Measurements from ENCODE around the gene LRRC32. TPM values are rescaled to one million over a fixed set of nuclear protein-coding genes. Genes with fewer than 3 reads are reported as not detected.

LRRC32 gene
- total RNA-seq, 2 experiments from 2014 or later, result 5.5 to 25.3 TPM

DNA sequence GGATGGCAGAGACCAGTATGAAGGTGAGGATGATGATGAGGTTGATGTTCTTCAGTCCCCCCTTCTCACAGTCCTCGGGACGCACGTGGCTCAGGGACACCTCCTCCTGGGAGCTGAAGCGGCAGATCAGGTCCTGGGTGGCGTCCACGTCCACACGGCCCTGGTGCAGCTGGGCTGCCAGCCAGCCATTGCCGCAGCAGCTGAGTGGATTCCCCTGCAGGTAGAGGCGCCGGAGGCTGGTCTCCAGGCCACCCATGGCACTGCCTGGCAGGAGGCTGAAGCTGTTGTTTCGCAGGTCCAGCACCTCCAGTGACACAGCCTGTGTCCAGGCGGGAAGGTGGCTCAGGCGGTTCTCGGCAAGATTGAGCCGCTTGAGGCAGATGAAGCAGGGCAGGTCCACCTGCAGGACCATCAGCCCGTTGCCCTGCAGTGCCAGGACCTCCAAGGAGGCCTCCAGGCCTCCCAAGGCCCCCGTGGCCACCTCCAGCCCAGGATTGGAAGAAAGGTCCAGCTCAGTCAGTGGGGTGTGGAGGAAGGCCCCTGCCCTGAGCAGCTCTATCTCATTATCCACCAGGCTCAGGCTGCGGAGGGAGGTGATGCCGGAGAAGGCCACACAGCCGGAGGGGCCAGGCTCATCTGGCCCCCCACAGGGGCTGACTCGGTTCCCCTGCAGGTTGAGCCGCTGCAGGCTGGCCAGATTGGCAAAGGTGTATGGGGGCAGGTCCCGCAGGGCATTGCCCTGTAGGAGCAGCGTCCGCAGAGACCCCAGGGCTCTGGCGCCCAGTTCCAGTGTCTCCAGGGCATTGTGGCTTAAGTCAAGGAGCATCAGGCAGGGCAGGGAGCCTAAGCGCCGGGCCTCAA is 10.6 kb downstream of the LRRC32 start:
- Histone ChIP-seq H3K4me3 (ENCODE audit: low read depth, low read length, poor library complexity, severe bottlenecking) (no peak overlapping the region), H3K9me2 (ENCODE audit: insufficient read depth, low read length) (no peaks in the 10 kb centered on the region), H3K79me2 (ENCODE audit: insufficient read depth, low read depth, low read length) (no peaks in the 10 kb centered on the region), H3K9me3 (ENCODE audit: low read length) (no peaks in the 10 kb centered on the region), H4K20me1 (ENCODE audit: insufficient read depth, low read length) (no peaks in the 10 kb centered on the region), H3K4me2 (ENCODE audit: low read length) (no peak overlapping the region), H2AFZ (ENCODE audit: low read length) (no peak overlapping the region), H3K36me3 (ENCODE audit: insufficient read depth, low read length) (peaks cover 63% of the 10 kb centered on the region), H3K4me1 (ENCODE audit: insufficient read depth, low read length, poor library complexity, severe bottlenecking) (peaks cover 26% of the 10 kb centered on the region), H3K27ac (ENCODE audit: low read depth, low read length, poor library complexity, severe bottlenecking) (no peak overlapping the region)
- BruUV-seq (replicated peaks), result no TSS peak
- no peak for TF ChIP-seq EZH2phosphoT487 (IDR thresholded peaks at IDR 0.05; ENCODE audit: borderline replicate concordance, low read depth, low read length)
- TF ChIP-seq, protein P1, sequence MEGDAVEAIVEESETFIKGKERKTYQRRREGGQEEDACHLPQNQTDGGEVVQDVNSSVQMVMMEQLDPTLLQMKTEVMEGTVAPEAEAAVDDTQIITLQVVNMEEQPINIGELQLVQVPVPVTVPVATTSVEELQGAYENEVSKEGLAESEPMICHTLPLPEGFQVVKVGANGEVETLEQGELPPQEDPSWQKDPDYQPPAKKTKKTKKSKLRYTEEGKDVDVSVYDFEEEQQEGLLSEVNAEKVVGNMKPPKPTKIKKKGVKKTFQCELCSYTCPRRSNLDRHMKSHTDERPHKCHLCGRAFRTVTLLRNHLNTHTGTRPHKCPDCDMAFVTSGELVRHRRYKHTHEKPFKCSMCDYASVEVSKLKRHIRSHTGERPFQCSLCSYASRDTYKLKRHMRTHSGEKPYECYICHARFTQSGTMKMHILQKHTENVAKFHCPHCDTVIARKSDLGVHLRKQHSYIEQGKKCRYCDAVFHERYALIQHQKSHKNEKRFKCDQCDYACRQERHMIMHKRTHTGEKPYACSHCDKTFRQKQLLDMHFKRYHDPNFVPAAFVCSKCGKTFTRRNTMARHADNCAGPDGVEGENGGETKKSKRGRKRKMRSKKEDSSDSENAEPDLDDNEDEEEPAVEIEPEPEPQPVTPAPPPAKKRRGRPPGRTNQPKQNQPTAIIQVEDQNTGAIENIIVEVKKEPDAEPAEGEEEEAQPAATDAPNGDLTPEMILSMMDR (conservative IDR thresholded peaks at IDR 0.05; ENCODE audit: low read length), result no peak
- ChIA-PET POLR2A (no interaction called here), CTCF (ENCODE audit: unreplicated experiment) (interaction anchor here (0.6 kb wide), 1 partner anchor 15 kb away, joined by 3 read pairs; no protein-coding TSS in a partner anchor)
- intact Hi-C loops (cut with micrococcal nuclease; ENCODE audit: unreplicated experiment), result no loop called here
- no peak for DNase-seq (ENCODE audit: low spot score)

DNA sequence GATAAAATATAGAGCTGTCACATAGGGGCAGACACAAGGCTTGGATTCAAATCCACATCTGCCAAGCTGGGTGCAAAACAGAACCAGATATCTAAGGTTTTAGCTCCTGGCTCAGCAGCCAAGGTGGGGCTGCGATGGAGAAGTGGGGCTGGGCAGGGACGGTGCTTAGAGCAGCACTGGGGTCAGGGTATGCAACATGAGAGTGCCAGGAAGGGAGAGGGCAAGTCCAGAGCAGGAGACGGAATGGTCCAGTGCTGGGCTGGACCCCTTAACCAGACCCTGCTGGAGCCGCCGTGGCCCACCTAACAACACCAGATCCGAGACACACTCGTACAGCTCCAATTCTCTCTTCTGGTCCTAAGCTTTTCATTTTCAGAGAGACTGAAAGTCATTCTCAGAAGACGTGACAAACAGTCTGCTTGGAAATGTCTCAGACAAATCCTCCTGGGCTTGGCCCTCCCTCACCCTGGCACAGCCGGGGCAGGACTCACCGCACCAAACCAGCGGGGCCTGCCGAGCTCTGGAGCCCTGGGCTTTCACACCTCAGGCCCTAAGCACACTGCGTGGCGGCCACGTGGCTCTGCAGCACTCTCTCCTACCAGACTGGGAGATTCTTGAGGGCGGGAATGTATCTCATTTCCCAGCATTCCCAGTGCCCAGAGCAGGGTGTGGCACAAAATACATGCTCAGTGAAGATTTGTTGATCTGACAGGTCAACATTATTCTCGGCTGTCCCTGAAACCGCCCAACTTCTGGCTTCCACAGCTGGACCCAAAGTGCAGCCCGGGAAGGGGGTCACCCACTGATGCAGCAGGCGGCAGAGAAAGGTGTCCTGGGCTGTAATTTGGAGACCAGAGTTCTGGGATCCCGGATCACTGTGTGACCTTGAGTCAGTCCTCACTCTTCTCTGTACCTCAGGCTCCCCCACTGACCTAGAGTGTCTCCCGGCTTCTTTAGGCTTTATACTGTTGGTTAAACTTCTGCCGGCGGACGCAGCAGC is 11.6 kb downstream of the LRRC32 start:
- Histone ChIP-seq H3K9me3 (ENCODE audit: low read length) (no peaks in the 10 kb centered on the region), H3K79me2 (ENCODE audit: insufficient read depth, low read depth, low read length) (no peaks in the 10 kb centered on the region), H3K36me3 (ENCODE audit: insufficient read depth, low read length) (peaks cover 57% of the 10 kb centered on the region), H2AFZ (ENCODE audit: low read length) (no peak overlapping the region), H3K4me2 (ENCODE audit: low read length) (no peak overlapping the region), H4K20me1 (ENCODE audit: insufficient read depth, low read length) (no peaks in the 10 kb centered on the region), H3K4me1 (ENCODE audit: insufficient read depth, low read length, poor library complexity, severe bottlenecking) (peaks cover 16% of the 10 kb centered on the region), H3K4me3 (ENCODE audit: low read depth, low read length, poor library complexity, severe bottlenecking) (no peak overlapping the region), H3K9me2 (ENCODE audit: insufficient read depth, low read length) (no peaks in the 10 kb centered on the region), H3K27ac (ENCODE audit: low read depth, low read length, poor library complexity, severe bottlenecking) (peak overlapping the region; percentile 10)
- DNase-seq (ENCODE audit: low spot score), result no peak
- BruUV-seq (replicated peaks), result no TSS peak
- ChIA-PET CTCF (ENCODE audit: unreplicated experiment) (no interaction called here), POLR2A (interaction anchor here (1.5 to 1.7 kb wide), 2 partner anchors 10 to 13 kb away, joined by 3 to 4 read pairs; no protein-coding TSS in a partner anchor)
- TF ChIP-seq, protein P1 (conservative IDR thresholded peaks at IDR 0.05; ENCODE audit: low read length), result no peak
- TF ChIP-seq EZH2phosphoT487 (IDR thresholded peaks at IDR 0.05; ENCODE audit: borderline replicate concordance, low read depth, low read length), result no peak
- intact Hi-C loops (cut with micrococcal nuclease; ENCODE audit: unreplicated experiment), result no loop called here

All from OCI-LY7 (cell line).